Stimulated activated CD4-positive, alpha-beta T cell treated with anti-CD3 and anti-CD28 coated beads, Interleukin-15, amount 100 ng/mL, for 24 hours (primary cell): ENCODE data around the gene CRLF3.
"Not testable (repeated sequence)": the region's sequence is repeated elsewhere in the genome, so short reads cannot be mapped to it uniquely, and the experiment has no call there.

Experiments used
- DNase-seq: peaks from one replicate; pipeline ENCODE4 v3.0.0-alpha.2; 2020

The CRLF3 gene

DNA sequence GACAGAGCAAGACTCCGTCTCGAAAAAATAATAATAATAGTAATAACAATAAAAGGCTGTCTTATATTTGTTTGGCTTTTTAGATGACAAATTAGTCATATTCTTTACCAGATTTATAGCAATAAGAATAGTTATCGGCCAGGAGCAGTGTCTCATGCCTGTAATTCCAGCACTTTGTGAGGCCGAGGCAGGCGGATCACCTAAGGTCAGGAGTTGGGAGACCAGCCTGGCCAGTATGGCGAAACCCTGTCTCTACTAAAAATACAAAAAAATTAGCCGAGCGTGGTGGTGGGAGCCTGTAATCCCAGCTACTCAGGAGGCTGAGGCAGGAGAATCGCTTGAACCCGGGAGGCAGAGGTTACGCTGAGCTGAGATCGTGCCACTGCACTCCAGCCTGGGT lies 10.3 kb downstream of the CRLF3 start:
- not testable (repeated sequence) for DNase-seq

DNA sequence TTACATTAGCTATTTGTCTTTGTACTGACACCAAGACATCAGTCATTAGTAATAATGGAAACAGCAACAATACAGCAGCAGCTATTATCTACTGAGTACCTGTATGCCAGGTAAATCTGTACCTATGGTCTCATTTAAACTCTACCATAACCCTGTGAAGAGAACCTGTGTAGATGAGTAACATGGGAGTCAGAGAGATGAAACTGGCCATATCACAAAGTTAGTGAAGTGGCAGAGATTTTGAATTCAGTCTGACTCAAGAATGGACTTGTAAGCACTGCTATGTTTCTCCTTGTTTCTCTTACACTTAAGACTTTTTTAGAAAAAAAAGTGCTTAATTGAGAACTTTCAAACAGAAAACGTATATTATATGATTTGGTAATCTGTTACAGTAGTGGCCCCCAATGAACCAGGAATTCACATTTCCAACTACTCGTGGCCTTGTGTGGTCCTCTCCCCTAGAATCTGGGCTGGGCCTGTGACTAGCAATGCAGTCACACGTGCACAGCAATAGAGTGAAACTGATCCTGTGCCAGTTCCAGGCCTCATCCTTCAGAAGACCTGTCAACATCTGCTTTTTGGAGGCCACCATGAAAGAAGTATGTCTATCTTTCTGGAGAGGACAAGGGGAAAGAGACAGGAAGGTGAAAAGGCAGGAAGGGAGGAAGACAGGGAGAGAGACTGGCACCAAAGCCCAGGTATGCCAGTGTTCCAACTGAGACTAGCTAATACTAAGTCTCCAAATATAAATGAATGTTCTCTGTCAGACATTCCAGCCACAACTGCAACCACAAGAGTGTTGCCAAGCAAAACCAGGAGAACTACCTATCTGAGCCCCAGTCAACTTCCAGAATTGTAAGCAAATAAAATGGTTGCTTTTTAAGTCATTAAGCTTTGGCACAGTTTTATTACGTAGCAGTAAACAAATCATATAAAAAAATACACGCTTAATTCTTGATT lies 12.0 kb downstream of the CRLF3 start:
- no peak for DNase-seq

DNA sequence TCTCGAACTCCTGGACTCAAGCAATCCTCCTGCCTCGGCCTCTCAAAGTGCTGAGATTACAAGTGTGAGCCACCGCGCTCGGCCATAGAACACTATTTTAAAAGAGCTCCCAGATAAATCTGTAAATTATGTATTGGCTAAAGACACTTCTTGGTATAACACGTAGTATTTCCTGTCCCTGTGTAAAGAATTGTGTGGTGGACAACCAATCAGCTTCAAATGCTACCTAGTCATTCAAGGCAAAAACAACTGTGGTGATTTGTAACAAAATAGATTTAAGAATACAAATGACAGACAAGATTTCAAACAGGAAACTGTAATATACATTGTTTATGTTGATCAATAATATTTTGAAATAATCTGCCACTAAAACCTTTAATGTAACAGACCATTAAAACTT lies 14.6 kb downstream of the CRLF3 start:
- no peak for DNase-seq

DNA sequence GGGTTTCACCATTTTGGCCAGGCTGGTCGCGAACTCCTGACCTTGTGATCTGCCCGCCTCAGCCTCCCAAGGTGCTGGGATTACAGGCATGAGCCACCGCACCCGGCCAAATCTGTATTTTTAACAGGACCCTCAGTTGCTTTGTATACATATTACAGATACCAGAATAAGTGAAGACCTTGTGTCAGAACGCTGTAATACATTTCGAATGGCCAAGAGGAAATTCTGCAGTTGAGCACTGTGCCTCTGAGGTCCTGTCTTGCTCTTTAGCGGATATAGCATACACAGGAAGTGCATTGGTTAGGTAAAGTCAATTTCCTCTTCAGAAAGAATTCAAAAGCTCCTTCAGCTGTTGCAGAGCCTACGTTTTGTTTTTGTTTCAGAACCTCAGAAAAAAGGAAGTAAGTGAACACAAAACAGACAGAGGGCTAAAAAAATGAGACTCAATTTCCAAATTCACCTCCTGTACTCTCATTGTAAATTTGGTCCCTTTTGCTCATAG lies 15.7 kb downstream of the CRLF3 start:
- no peak for DNase-seq

DNA sequence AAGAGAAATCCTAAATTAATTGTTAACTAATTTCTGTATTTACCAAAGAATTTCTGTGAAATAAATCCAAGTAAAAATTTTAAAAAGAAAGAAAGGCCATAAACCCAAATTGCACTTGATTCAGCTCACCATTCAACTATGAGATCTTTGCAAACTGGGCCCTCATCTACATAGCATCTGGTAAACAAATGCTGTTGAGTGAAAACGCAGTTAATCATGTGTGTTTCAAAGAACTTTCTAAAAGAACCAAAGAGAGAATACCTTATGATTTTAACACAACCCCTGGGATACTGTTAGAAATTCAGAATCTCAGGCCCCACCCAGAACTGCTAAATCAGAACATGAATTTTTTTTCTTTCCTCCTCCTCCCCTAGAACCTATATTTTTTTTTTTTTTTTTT lies 16.6 kb downstream of the CRLF3 start:
- no peak for DNase-seq

DNA sequence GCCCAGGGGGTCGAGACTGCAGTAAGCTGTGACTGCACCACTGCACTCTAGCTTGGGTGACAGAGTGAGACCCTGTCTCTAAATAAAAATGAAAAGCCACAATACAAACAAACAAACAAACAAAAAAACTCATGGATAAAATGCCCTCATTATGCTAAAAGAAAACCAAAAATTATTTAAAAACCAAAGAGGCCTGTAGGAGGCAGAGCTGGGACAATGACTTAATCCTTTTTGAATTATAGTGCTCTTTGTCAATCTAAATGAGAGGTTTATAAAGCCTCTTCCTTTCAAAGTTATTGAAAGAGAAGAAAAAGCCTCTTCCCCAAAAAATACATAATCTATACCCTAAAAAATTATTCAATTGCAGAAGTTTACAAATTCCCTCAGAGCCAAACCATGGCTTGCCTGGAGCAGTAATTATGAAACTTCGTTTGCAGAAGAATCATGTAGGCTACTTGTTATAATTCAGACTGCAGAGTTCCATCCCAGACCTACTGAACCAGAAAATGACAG lies 18.5 kb downstream of the CRLF3 start:
- DNase-seq: no peak

DNA sequence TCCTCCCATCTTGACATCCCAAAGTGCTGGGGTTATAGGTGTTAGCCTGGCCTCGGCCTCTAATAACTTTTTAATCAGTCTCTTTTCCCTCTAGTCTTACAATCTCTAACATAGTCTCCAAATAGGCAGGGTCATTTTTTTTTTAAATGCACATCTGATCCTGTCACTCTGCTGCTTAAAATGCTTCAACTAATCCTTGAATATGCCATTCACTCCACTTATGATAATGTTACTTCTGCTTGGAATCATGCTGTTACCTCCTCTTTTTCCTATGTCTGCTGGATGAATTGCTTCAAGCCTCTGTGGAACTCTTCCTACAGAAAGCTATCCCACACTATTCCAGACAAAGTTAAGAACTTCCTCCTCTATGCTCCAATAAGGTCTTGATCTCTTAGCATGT lies 22.8 kb downstream of the CRLF3 start:
- DNase-seq: no peak

DNA sequence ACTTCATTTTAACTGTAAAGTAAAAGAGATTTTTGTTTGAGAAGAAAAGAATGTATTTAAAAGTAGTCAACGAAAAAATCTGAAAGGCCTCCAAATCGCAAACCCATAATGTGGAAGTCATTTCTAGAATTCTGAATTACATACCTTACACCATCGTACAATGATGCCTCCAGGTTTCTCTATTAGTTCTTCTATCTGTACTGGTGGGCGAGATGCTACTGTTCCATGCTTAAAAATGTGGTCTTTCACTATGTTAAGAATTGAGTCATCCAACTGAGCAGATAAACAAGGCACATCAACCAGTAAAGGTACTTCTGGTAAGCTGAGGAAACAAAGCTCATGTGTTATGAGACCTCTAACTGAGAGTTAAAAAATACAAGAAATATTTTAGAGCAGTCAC lies 28.5 kb downstream of the CRLF3 start:
- no peak for DNase-seq

DNA sequence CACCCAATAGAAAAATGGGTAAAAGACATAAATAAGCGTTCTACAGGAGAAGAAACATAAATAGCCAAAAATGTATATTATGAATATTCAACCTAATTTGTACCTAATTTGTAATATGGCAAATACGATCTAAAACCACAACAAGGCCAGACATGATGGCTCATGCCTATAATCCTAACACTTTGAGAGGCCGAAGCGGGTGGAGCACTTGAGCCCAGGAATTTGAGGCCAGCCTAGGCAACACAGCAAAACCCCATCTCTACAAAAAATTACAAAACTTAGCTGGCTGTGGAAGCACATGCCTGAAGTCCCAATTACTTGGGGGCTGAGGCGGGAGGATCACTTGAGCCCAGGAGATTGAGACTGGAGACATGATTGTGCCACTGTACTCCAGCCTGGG lies 30.1 kb downstream of the CRLF3 start:
- no peak for DNase-seq

DNA sequence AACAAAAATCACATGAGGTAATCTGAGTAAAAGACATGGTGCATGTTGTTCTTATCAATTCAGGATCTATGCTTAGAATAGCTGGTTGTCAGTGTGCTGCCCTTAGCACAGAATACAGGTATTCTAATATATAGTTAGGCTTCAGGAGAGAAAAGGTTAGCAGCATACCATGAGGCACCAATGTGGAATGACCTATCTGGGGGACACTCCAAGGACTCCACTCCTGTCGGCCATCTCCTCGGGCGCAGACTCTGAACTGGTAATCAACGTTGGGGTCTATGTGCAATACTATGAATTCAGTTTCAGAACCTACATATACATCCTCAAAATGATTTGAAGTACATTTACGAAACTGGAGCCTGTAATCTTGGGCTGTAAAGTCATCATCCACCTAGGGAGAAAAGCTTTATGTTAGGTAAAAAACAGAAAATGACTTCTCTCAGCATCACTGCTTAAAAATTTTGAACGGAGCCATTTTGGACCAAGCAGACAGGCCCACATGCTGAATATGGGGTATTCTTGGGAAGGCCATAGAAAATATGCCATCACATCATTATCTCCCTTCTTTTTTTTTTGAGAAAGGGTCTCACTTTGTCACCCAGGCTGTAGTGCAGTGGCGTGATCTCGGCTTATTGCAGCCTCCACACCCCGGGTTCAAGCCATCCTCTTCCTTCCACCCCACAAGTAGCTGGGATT lies 31.1 kb downstream of the CRLF3 start:
- no peak for DNase-seq

DNA sequence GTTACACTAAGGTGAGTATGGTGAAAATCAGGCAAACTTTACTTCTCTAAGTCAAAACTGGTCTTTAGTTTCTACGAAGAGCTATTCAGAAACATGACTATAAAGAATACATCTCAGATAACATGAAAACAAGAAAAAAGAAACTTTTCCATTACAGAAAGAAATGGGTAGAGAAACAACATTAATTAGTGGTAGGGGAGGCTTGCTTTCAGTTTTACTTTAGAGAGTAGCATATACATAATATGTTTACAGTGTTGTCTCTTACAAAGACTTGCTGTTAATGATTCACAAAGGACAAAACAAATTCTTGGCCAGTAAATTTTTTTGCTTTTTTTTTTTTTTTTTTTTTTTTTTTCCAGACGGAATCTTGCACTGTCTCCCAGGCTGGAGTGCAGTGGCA lies 34.2 kb downstream of the CRLF3 start:
- no peak for DNase-seq

DNA sequence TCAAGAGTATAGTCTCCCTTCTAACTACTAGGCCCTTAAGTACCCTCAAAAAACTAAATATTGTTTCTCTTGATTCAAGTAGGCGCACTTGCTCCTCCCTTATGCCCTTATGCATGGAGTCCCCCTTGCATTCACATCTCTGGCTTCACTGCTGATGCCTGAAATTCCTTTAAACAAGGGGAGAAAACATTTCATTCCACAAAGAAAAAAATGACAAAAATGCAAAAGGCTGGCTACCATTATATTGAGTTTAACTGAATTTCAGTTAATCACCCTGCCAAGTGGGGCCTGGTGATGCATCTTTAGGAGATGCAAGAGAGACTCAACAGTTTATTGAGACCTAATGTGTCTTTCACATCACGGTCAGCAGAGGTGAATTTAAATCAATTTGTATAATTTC lies 35.6 kb downstream of the CRLF3 start:
- no peak for DNase-seq

DNA sequence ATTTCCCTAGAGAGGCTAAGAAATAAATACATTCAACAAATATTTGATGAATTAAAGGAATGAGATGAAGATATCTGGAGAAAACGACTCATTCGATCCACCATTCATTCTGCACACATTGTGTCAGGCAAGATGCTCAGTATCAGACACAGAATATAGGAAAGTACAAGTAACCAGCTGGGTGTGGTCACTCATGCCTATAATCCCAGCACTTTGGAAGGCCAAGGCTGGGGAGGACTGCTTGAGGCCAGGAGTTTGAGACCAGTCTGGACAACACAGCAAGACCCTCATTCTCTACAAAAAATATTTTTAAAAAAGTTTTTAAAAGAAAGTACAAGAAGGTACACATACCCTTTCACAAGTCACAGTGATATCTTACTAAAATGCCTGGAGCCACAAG lies 42.3 kb downstream of the CRLF3 start:
- DNase-seq: no peak

DNA sequence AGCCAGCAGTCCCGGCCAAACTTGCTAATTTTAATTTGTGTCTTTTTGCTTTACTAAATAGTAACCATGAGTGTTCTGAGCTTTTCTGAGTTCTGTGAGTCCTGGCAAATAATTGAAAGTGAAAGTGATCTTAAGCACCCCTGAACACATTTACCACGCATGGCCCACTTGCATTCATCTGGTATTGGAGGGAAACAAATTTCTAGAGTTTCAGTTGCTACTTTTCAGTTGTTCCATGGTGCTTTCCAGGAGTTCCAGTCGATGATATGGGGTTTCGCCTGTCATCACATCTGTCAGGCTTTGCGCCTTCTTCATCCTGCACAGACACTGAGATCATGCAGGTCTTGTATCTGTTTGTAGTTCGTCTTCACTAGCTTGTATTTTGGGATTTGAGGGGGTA lies 44.1 kb downstream of the CRLF3 start:
- peak; percentile 46 for DNase-seq

DNA sequence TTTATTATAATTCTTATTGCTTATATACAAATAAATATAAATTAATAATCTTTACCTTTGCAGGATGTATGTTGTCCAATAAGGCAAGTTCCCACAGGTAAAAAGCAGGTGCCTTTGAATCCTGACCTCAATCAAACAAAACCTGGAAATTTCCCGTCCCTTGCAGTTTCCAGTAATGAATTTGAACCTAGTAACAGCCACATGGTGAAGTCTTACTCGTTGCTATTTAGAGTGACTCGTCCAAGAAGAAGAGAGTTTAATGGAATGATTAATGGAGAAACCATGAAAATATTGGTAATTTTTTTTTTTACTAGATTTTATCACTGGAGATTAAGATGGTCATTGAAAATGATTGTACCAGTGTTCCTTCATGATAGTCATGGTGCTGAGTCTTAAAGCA lies 55.7 kb downstream of the CRLF3 start:
- DNase-seq: not testable (repeated sequence)

DNA sequence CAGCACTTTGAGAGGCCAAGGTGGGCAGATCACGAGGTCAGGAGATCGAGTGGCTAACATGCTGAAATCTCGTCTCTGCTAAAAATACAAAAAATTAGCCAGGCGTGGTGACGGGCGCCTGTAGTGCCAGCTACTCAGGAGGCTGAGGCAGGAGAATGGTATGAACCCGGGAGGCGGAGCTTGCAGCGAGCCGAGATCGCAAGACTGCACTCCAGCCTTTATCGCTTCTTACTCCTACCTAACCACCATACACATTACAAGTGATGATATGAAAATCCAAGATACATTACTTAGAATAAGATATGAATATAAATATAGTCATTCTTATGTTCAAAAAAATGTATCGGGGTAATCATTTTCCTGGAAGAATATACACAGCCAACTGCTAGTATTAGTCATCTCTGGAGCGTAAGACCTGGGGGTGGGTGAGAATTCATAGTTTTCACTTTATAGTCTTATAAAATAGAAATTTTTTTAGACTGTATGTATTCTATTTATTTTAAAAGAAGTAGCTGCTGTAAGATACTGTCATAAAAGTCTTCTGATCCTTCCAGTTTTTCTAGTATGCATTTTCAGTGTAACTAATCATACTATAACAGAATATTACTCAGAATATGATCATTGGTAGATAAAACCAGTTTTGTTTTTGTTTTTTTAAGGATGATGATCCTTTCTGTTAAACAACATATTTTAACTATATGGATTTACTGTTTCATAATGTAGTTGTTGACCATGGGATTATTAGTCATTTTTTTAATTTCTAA lies 56.7 kb downstream of the CRLF3 start:
- DNase-seq: not testable (repeated sequence)

DNA sequence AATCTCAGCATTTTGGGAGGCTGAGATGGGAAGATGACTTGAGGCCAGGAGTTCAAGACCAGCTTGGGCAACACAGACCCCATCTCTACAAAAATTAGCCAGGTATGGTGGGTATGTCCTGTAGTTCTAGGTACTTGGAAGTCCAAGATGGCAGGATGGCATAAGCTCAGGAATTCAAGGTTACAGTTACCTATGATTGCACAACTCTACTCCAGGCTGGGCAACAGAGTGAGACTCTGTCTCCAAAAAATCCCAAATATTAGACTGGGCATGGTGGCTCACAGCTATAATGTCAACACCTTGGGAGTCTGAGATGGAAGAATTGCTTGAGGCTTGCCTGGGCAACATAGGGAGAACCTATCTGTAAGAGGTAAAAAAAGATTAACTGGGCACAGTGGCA lies 63.4 kb downstream of the CRLF3 start:
- no peak for DNase-seq

DNA sequence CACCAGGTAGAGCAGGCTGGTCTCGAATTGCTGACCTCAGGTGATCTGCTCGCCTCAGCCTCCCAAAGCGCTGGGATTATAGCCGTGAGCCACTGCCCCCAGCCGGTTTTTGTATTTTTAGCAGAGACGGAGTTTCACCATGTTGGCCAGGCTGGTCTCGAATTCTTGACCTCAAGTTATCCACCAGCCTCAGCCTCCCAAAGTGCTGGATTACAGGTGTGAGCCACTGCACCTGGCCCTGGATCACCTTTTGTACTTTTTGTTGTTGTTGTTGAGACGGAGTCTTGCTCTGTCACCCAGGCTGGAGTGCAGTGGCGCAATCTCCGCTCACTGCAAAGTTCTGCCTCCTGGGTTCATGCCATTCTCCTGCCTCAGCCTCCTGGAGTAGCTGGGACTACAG lies 71.2 kb downstream of the CRLF3 start:
- not testable (repeated sequence) for DNase-seq

DNA sequence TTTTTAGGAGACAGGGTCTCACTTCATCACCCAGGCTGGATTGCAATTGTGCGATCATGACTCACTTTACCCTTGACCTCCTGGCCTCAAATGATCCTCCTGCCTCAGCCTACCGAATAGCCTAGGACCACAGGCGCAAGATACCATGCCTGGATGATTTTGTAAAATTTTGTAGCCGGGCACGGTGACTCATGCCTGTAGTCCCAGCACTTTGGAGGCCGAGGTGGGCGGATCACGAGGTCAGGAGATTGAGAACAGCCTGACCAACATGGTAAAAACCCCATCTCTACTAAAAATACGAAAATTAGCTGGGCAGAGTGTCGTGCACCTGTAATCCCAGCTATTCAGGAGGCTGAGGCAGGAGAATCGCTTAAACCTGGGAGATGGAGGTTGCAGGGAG lies 73.5 kb downstream of the CRLF3 start:
- DNase-seq: peak; percentile 12

DNA sequence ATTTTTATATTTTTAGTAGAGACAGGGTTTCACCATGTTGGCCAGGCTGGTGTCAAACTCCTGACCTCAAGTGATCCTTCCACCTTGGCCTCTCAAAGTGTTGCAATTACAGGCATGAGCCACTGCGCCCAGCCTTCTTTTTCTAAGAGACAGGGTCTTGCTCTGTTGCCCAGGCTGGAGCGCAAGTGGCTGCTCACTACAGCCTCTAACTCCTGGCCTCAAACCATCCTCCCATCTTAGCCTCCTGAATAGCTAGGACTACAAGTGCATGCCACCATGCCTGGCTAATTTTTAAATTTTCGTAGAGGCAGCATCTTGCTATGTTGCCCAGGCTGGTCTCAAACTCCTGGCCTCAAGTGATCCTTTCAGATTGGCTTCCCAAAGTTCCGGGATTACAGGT lies 76.9 kb downstream of the CRLF3 start:
- not testable (repeated sequence) for DNase-seq

DNA sequence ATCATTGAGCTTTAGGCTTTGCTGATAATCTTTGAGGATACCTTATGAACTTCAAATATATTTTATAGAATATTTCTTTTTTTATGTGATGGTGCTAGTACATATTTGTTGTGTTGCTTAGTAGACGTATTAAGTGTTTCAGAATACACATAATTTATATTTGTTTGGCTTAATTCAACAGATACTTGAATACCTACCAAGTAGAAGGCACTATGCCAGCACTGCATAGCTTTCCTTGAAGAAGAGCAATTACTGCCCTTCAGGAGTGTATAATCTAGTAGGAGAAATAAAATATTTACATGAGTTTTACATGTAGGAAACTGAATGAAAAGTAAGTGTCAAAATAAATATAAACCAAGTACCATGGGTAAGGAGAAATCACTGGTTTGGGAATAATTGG lies 81.8 kb downstream of the CRLF3 start:
- not testable (repeated sequence) for DNase-seq

DNA sequence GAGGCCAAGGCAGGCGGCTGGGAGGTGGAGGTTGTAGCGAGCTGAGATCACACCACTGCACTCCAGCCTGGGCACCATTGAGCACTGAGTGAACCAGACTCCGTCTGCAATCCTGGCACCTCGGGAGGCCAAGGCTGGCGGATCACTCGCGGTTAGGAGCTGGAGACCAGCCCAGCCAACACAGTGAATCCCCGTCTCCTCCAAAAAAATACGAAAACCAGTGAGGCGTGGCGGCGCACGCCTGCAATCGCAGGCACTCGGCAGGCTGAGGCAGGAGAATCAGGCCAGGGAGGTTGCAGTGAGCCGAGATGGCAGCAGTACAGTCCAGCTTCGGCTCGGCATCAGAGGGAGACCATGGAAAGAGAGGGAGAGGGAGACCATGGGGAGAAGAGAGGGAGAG lies 88.1 kb downstream of the CRLF3 start:
- not testable (repeated sequence) for DNase-seq

DNA sequence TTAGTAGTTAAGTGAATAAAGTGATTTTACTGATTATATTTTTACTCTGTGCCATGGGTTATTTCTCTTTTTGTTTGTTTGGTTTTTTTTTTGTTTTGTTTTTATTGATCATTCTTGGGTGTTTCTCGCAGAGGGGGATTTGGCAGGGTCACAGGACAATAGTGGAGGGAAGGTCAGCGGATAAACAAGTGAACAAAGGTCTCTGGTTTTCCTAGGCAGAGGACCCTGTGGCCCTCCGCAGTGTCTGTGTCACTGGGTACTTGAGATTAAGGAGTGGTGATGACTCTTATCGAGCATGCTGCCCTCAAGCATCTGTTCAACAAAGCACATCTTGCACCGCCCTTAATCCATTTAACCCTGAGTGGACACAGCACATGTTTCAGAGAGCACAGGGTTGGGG lies 88.8 kb downstream of the CRLF3 start:
- DNase-seq: not testable (repeated sequence)
